ENCODE data around the gene KCNIP4.

Gene KCNIP4

GRCh38 chr4:21136051-21136630, 812.4 kb downstream of the KCNIP4 start:
- no peak for DNase-seq

GRCh38 chr4:21134994-21135393, 813.6 kb downstream of the KCNIP4 start:
- no peak for DNase-seq

GRCh38 chr4:21130606-21131005, 818.0 kb downstream of the KCNIP4 start:
- DNase-seq = no peak

GRCh38 chr4:21126014-21126512, 822.5 kb downstream of the KCNIP4 start:
- no peak for DNase-seq

- no peak for DNase-seq
These were observed 830.3 kb downstream of the KCNIP4 start for GRCh38 chr4:21118301-21118700.

- no peak for DNase-seq
These were observed 830.9 kb downstream of the KCNIP4 start for GRCh38 chr4:21117541-21118180.

- no peak for DNase-seq
These were observed 834.9 kb downstream of the KCNIP4 start for GRCh38 chr4:21113496-21114223.

GRCh38 chr4:21102667-21103066, 845.9 kb downstream of the KCNIP4 start:
- no peak for DNase-seq

- no peak for DNase-seq
These were observed 850.7 kb downstream of the KCNIP4 start for GRCh38 chr4:21097865-21098264.

- no peak for DNase-seq
These were observed 851.5 kb downstream of the KCNIP4 start for GRCh38 chr4:21097026-21097425.

GRCh38 chr4:21092531-21092930, 856.0 kb downstream of the KCNIP4 start:
- no peak for DNase-seq

GRCh38 chr4:21090094-21090666, 858.4 kb downstream of the KCNIP4 start:
- DNase-seq = no peak

- DNase-seq = no peak
These were observed 865.2 kb downstream of the KCNIP4 start for GRCh38 chr4:21083413-21083812.

- no peak for DNase-seq
These were observed 870.6 kb downstream of the KCNIP4 start for GRCh38 chr4:21077967-21078366.

- DNase-seq = no peak
These were observed 881.2 kb downstream of the KCNIP4 start for GRCh38 chr4:21067351-21067750.

- no peak for DNase-seq
These were observed 886.7 kb downstream of the KCNIP4 start for GRCh38 chr4:21061902-21062301.

- no peak for DNase-seq
These were observed 902.4 kb downstream of the KCNIP4 start for GRCh38 chr4:21046141-21046540.

- DNase-seq = no peak
These were observed 903.5 kb downstream of the KCNIP4 start for GRCh38 chr4:21045119-21045518.

GRCh38 chr4:21041708-21042107, 906.9 kb downstream of the KCNIP4 start:
- DNase-seq = no peak

- no peak for DNase-seq
These were observed 913.8 kb downstream of the KCNIP4 start for GRCh38 chr4:21034728-21035127.

GRCh38 chr4:21032089-21032645, 916.4 kb downstream of the KCNIP4 start:
- no peak for DNase-seq

GRCh38 chr4:21018817-21019216, 929.8 kb downstream of the KCNIP4 start:
- DNase-seq = no peak

- DNase-seq = no peak
These were observed 935.1 kb downstream of the KCNIP4 start for GRCh38 chr4:21013501-21013900.
